DLD1 (cell line): Measurements from ENCODE around the gene TSG101.

ENCODE experiments used
- in situ Hi-C: cut with HindIII; loops from 2 replicates; pipeline ENCODE4 v1.10.0; 2017; ENCODE audit warnings: low sequenced_read_pairs

Gene TSG101

DNA sequence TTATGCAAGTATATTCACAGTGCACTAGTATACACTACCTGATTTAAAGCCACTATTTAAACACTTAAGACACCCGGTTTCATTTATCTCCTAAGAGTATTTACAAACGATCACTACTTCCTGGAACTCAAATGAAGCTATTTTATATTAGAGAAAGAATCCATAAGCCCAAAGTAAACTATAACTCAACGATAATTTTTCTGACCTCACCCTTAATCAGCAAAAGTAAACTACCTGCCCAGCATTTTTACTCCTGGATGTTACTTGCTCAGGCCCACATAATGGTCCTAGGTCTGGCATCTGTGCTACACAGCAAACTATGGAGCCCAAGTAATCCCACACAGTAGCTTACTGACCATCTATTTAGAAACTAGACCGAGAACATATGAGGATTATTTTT, 33.4 kb downstream of the TSG101 start:
- in situ Hi-C loops, result no loop called here

- in situ Hi-C loops, result no loop called here
These were observed 33.9 kb downstream of the TSG101 start for GRCh38 chr11:18492888-18493287.

GRCh38 chr11:18491924-18492323, 34.8 kb downstream of the TSG101 start:
- in situ Hi-C loops, result no loop called here

DNA sequence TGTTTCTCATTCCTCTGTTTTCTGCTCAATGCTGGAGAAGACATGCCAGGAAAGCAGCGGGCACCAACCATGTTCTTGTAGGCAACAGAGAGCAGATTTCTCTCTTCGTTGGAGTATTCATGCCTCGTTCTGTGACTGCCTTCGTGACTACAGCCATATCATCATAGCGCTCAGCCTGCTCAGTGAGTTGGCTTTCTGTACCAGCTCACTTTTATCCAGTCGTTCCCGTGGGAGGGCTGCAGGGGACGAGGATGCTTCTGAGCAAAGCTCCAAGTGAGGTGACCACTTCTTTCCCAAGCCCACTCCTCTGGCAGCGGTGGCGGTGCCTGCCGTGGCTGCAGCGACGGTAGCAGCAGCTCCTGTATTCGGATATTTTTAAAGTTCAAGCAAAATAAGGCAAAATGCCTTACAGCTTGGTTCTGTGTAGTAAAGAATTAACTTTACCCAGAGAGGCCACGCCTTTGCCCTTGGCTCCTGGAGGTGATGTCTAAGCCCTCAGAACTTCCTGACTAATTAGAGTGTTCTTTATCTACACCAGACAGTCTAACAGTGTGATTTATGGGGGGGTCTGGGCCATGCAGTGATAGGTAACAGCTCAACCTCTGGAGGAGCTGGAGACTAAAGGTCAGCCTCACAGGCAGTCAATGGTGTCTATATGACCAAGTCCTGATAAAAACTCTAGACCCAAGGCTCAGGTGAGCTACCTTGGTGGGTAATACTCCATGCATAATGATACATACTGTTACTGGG, 35.8 kb downstream of the TSG101 start:
- in situ Hi-C loops, result no loop called here

DNA sequence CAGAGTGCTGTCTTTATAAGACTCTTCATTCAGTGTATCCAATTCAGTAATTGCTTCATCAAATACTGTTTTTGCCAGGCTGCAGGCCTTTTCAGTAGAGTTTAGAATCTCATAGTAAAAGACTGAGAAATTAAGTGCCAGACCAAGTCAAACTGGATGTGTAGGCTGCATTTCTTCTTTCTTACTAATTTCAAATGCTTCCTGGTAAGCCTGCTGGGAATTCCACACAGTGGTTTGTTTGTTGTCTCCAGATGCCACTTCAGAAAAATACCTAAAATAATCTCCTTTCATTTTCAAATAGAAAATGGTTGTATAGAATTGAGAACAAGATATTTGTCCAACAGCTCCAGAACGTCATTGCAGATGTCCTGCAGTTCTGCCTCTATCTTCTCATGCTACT, 36.4 kb downstream of the TSG101 start:
- in situ Hi-C loops, result no loop called here

DNA sequence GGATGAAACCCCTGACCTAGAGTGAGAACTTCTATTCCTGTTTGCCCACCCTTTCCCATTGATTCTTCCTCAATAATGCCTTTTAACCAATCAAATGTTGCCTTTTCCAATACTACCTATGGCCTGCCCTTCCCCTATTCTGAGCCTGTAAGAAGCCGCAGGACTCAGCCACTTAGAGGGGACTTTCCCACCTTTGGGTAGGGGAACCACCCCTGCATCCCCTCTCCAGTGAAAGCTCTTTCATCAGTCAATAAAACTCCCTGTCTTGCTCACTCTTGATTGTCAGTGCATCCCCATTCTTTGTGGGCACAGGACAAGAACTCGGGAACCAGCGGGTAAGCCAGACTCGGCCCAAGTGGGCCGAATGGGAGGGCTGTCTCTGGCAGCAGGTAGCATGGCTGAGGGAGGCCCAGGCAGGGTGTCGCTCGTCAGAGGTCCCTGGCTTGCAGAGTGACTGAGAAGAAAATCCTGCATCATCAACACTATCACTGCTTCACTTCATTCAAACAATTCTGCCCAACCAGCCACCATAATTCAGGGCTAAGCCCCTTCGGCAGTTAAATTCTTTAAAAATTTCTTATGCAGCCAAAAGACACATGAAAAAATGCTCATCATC, 40.7 kb downstream of the TSG101 start:
- in situ Hi-C loops, result no loop called here

GRCh38 chr11:18479063-18479462, 47.7 kb downstream of the TSG101 start:
- in situ Hi-C loops, result no loop called here

DNA sequence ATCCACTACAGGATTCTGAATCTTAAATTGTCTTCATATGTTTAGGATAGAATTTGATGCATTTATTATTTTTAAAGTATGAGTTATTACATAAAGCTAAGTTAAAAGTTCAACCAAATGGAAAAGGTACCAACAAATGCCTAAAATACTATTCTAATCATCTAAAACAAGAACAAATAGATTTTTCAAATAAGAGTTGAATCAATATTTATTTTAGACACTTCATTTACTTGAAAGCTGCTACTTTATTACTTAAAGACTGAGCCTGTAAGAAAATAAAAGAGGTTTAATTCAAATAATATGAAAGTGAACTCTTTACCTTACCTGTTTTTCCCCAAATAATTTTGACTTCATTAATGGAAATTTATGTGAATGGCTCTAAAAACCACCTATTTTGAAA, 54.2 kb downstream of the TSG101 start:
- in situ Hi-C loops, result no loop called here

- in situ Hi-C loops, result no loop called here
These were observed 54.7 kb downstream of the TSG101 start for GRCh38 chr11:18471995-18472394.

DNA sequence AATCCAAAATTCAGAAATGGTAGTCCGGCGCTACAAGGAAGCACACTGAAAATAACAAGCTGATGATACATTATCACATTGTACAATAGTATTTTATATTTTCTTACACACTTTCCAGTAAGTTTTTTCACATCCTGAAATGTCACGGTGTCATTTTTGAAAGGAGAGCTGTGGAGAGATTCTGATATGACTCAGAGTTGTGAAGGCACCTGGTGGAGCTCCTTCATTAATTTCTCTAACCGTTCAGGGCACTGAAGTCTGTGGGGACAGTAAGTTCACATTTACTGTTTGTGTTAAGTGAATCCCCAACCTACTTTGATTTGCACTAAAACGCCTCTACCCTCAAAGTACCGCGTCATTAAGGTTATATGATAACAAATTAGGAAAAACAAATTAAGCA, 57.8 kb downstream of the TSG101 start:
- in situ Hi-C loops, result no loop called here

DNA sequence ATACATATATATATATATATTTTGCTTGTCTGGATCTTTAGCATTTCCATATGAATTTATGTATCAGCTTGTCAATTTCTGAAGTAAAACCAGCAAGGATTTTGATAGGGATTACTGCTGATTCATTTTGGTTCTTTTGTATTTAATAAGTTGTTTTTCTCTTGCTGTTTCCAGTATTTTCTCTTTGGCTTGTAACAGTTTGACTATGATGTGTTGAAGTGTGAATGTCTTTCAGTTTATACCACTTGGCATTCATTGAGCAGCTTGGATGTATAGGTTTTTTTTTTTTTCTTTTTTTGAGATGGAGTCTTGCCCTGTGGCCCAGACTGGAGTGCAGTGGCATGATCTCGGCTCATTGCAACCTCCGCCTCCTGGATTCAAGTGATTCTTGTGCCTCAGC, 58.7 kb downstream of the TSG101 start:
- in situ Hi-C loops, result no loop called here

GRCh38 chr11:18466402-18466801, 60.3 kb downstream of the TSG101 start:
- in situ Hi-C loops, result no loop called here

DNA sequence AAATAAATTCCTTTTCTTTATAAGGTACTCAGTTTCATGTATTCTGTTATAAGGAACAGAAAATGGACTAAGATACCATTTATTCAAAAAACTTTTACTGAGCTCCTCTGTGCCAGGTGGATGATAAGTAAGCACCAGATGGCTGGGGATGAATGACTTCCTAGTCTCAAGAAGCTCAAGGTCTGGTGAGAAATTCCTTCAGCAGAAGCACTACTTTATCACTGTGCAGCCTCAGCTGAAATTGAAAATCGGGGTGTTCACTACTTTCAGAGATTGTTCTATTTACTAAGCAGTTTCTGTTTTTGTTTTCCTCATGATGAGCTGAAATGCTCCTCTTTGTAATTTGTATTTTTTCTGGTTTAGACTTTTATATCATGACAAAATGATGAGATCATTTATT, 63.3 kb downstream of the TSG101 start:
- in situ Hi-C loops, result no loop called here

DNA sequence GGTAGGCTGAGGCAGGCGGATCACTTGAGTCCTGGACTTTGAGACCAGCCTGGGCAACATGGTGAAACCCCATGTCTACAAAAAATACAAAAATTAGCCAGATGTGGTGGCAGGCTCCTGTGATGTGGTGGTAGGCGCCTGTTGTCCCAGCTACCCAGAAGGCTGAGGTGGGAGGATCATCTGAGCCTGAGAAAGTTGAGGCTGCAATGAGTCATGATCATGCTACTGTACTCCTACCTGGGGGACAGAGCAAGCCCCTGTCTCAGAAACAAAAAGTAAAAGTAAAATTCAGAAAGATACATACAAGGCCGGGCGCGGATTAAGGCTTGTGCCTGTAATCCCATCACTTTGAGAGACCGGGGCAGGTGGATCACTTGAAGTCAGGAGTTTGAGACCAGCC, 64.8 kb downstream of the TSG101 start:
- in situ Hi-C loops, result no loop called here

DNA sequence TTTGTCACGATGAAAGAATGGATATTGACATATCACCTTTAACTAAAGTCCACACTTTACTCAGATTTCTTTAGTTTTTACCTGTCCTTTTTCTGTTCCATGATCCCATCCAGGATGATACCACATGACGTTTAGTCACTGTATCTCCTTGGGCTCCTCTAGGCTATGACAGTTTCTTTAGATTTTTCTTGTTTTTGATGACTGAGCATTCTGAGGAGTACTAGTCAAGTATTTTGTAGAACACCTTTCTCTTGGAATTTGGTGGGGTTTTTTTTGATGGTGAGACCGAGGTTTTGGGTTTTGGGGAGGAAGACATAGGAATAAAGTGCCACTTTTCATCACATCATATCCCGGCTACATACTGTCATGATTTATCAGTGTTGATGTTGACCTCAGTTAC, 67.1 kb downstream of the TSG101 start:
- in situ Hi-C loops, result no loop called here

DNA sequence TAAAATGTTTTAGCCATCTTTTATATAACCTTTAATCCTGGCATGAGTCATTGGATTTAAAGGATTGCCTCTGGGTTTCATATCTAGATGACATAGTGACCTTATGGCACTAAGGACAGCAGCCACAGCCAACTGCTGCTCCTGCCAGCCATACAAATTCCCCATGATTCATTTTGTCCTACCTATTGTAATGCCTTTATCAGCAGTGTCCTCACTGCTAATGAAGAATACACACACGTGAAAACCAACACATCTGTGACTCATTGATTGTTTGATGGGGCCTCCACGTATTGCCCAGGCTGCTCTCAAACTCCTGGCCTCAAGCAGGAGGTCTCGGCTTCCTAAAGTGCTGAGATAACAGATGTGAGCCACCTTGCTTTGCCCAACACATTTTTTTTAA, 69.3 kb downstream of the TSG101 start:
- in situ Hi-C loops, result no loop called here

DNA sequence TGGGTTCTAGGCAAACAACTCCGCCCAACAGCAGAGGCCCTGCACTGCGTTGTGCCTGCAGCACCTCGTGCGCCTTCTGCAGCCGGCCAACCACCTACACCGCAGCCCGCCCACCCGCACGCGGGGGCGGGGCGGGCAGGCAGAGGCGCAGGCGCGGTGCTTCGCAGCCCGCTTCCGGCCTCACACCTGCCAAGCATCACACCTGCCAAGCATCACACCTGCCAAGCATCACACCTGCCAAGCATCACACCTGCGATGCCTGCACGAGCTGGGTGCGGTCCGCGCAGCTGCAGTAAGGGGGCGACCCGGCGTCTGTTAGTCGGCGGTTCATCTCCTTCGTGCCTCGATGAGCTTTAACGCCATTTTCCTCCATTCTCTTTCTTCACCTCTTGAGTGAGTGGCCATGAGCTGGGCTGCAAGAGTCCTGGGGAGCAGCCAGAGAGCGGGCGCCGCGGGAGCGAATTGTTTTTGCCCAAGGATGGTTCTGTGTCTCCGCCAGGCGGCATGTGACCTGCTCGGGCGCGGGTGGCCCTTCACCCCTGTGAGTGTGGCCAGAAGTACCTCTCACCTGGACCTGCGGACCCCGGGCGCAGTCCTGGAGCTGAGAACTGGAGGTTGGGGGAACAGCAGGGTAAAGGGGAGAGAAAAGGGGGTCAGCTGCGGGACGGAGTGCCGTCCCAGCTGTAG, 70.9 kb downstream of the TSG101 start, which contains the start of gene LDHAL6A:
Gene LDHAL6A, plus strand, starts transcription at position 171 of the 687 bp plus-strand sequence. CDS start 825 bp downstream, outside the sequence.
- in situ Hi-C loops, result no loop called here

DNA sequence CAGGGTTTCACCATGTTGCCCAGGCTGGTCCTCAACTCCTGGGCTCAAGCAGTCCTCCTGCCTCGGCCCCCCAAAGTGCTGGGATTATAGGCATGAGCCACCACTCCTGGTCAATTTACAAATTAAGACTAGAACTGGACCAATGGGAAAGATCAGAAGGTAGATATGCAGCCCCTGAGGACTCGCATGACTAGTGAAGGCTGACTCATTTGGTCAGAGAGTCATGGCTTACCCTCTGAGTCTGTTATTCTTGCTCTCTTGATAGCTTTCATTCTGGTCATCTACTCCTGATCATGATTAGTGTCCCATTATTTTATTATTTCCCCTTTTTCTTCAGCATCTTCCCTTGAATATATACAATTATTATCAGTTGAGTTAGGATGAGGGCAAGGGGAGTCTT, 73.8 kb downstream of the TSG101 start:
- in situ Hi-C loops, result no loop called here

GRCh38 chr11:18449251-18449650, 77.5 kb downstream of the TSG101 start:
- in situ Hi-C loops, result no loop called here

DNA sequence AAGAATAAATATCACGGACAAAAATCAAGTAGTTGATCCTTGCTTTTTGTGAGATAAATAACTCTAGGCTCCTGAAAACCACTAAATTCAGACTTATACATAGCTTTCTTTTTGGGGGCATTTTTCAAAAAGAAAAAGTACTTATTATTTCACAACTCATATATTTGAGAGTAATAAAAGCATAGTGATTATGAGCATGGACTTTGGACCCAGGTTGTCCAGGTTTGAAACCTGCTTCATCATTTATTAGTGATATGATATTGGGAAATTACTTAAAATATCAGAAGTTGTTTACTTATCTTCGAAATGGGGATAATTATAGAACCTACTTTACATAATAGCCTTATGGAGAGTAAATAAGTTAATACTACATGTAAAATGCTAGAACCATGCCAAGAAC, 88.1 kb downstream of the TSG101 start:
- in situ Hi-C loops, result no loop called here
